ENCODE data around the gene KCNJ6.
"Not testable (repeated sequence)": the region's sequence is repeated elsewhere in the genome, so short reads cannot be mapped to it uniquely, and the experiment has no call there.

Gene KCNJ6

DNA sequence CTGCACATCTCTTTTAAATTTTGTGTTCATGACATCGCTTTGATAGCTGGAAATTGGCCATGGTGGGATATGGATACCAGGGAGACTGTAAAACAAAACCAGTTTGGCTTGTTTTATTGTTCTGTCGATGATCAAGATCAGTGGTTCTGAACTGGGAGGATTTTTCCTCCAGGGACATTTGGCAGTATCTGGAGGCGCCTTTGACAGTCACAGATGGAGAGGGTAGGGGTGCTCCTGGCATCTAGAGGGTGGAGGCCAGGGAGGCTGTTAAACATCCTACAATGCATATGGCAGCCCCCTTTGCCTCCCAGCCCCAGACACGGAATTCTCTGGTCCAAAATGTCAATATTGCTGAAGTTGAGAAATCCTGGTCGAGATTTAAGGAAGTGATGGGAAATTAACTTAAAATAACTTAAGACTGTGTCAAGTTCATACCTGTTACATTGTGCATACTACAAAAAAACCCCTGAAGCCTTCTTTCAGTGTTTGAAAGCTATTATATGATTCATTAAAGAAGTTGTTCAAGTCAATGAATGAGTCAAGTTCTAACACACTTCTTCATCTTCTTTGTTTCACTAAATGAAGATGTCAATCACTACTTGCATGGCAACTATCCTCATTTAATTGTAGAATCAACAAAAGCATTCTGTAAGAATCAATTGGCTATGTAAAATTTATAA, 150.9 kb downstream of the KCNJ6 start:
- H3K4me3 ChIP-seq (ENCODE audit: low read length) = no peak overlapping the region
- H3K27me3 ChIP-seq (ENCODE audit: low read depth, low read length) = no peaks in the 10 kb centered on the region; the same call in 1 of the 2 replicates
- H2AFZ ChIP-seq (ENCODE audit: low read depth, low read length) = no peak overlapping the region
- H3K4me1 ChIP-seq (ENCODE audit: low read length) = no peaks in the 10 kb centered on the region
- no peaks in the 10 kb centered on the region for H4K20me1 ChIP-seq (ENCODE audit: insufficient read depth, low read length)
- no peak overlapping the region for H3K27ac ChIP-seq (ENCODE audit: low read length)
- H3K36me3 ChIP-seq (replicated peaks; ENCODE audit: low read depth, low read length) = no peaks in the 10 kb centered on the region
- no peaks in the 10 kb centered on the region for H3K9me3 ChIP-seq (ENCODE audit: insufficient read depth, low read length)
- TF ChIP-seq CTCF (IDR thresholded peaks at IDR 0.05; ENCODE audit: low read depth, low read length) (no peak), EZH2phosphoT487 (IDR thresholded peaks at IDR 0.05; ENCODE audit: low read depth) (no peak)
- no peak overlapping the region for H3K9ac ChIP-seq (ENCODE audit: low read length)
- no peak overlapping the region for H3K4me2 ChIP-seq (ENCODE audit: low read length)
- H3K79me2 ChIP-seq (ENCODE audit: low read length) = no peaks in the 10 kb centered on the region

GRCh38 chr21:37764691-37765090, 151.6 kb downstream of the KCNJ6 start:
- Histone ChIP-seq H3K4me1 (ENCODE audit: low read length) (no peaks in the 10 kb centered on the region), H3K36me3 (replicated peaks; ENCODE audit: low read depth, low read length) (no peaks in the 10 kb centered on the region), H3K4me2 (ENCODE audit: low read length) (no peak overlapping the region), H3K27me3 (ENCODE audit: low read depth, low read length) (no peaks in the 10 kb centered on the region; the same call in 1 of the 2 replicates), H3K79me2 (ENCODE audit: low read length) (no peaks in the 10 kb centered on the region), H3K27ac (ENCODE audit: low read length) (no peak overlapping the region), H2AFZ (ENCODE audit: low read depth, low read length) (no peak overlapping the region), H3K9me3 (ENCODE audit: insufficient read depth, low read length) (no peaks in the 10 kb centered on the region), H3K4me3 (ENCODE audit: low read length) (no peak overlapping the region), H3K9ac (ENCODE audit: low read length) (no peak overlapping the region), H4K20me1 (ENCODE audit: insufficient read depth, low read length) (no peaks in the 10 kb centered on the region)
- TF ChIP-seq EZH2phosphoT487 (IDR thresholded peaks at IDR 0.05; ENCODE audit: low read depth) = no peak
- no peak for TF ChIP-seq CTCF (IDR thresholded peaks at IDR 0.05; ENCODE audit: low read depth, low read length)

DNA sequence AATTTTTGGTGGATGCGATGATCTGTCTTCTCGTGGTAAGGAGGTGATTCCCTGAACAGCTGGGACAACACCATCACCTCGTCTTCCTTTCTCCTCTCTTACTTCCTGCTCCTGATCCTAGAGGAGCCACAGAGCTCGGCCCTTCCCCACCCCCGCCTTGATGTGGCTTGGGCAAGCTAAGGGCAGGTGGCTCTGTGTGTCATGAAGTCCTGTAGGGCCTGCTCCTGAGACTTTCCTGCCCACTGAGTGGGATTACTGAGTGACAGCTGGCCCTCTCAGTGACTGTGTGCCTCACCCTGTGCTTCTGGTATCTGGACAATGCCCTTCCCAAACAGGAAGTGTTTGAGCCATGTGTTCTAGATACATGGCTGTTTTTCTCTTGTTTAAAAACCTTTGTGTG, 153.0 kb downstream of the KCNJ6 start:
- Histone ChIP-seq H3K4me3 (ENCODE audit: low read length) (no peak overlapping the region), H3K36me3 (replicated peaks; ENCODE audit: low read depth, low read length) (no peaks in the 10 kb centered on the region), H3K27ac (ENCODE audit: low read length) (no peak overlapping the region), H3K4me2 (ENCODE audit: low read length) (no peak overlapping the region), H3K27me3 (ENCODE audit: low read depth, low read length) (no peaks in the 10 kb centered on the region; the same call in 1 of the 2 replicates), H3K79me2 (ENCODE audit: low read length) (no peaks in the 10 kb centered on the region), H3K9me3 (ENCODE audit: insufficient read depth, low read length) (no peaks in the 10 kb centered on the region), H2AFZ (ENCODE audit: low read depth, low read length) (no peak overlapping the region), H3K9ac (ENCODE audit: low read length) (no peak overlapping the region), H3K4me1 (ENCODE audit: low read length) (no peaks in the 10 kb centered on the region), H4K20me1 (ENCODE audit: insufficient read depth, low read length) (no peaks in the 10 kb centered on the region)
- TF ChIP-seq EZH2phosphoT487 (IDR thresholded peaks at IDR 0.05; ENCODE audit: low read depth) (no peak), CTCF (IDR thresholded peaks at IDR 0.05; ENCODE audit: low read depth, low read length) (no peak)

- no peaks in the 10 kb centered on the region for H3K36me3 ChIP-seq (replicated peaks; ENCODE audit: low read depth, low read length)
- H3K79me2 ChIP-seq (ENCODE audit: low read length) = no peaks in the 10 kb centered on the region
- TF ChIP-seq CTCF (IDR thresholded peaks at IDR 0.05; ENCODE audit: low read depth, low read length) = no peak
- TF ChIP-seq EZH2phosphoT487 (IDR thresholded peaks at IDR 0.05; ENCODE audit: low read depth) = no peak
- H3K9ac ChIP-seq (ENCODE audit: low read length) = no peak overlapping the region
- H4K20me1 ChIP-seq (ENCODE audit: insufficient read depth, low read length) = no peaks in the 10 kb centered on the region
- H2AFZ ChIP-seq (ENCODE audit: low read depth, low read length) = no peak overlapping the region
- H3K9me3 ChIP-seq (ENCODE audit: insufficient read depth, low read length) = no peaks in the 10 kb centered on the region
- H3K27me3 ChIP-seq (ENCODE audit: low read depth, low read length) = no peaks in the 10 kb centered on the region; the same call in 1 of the 2 replicates
- H3K4me2 ChIP-seq (ENCODE audit: low read length) = no peak overlapping the region
- no peak overlapping the region for H3K4me3 ChIP-seq (ENCODE audit: low read length)
- no peak overlapping the region for H3K27ac ChIP-seq (ENCODE audit: low read length)
- H3K4me1 ChIP-seq (ENCODE audit: low read length) = no peaks in the 10 kb centered on the region
Observed at GRCh38 chr21:37762606-37763005, 153.7 kb downstream of the KCNJ6 start.

GRCh38 chr21:37761406-37761805, 154.9 kb downstream of the KCNJ6 start:
- H3K79me2 ChIP-seq (ENCODE audit: low read length); H3K27me3 ChIP-seq (ENCODE audit: low read depth, low read length); H4K20me1 ChIP-seq (ENCODE audit: insufficient read depth, low read length); H3K27ac ChIP-seq (ENCODE audit: low read length); H3K36me3 ChIP-seq (replicated peaks; ENCODE audit: low read depth, low read length); H2AFZ ChIP-seq (ENCODE audit: low read depth, low read length); H3K4me1 ChIP-seq (ENCODE audit: low read length); H3K9ac ChIP-seq (ENCODE audit: low read length); H3K4me2 ChIP-seq (ENCODE audit: low read length); H3K4me3 ChIP-seq (ENCODE audit: low read length); H3K9me3 ChIP-seq (ENCODE audit: insufficient read depth, low read length): not testable (repeated sequence)
